Activated naive CD4-positive, alpha-beta T cell treated with Interleukin-2 at 50 U/mL for 16 hours (primary cell): ENCODE data around the gene RAB27B.
"Not testable (repeated sequence)": the region's sequence is repeated elsewhere in the genome, so short reads cannot be mapped to it uniquely, and the experiment has no call there.

Experiments used
- DNase-seq: peaks from one replicate; pipeline ENCODE4 v3.0.0-alpha.2; 2020

Gene RAB27B

DNA sequence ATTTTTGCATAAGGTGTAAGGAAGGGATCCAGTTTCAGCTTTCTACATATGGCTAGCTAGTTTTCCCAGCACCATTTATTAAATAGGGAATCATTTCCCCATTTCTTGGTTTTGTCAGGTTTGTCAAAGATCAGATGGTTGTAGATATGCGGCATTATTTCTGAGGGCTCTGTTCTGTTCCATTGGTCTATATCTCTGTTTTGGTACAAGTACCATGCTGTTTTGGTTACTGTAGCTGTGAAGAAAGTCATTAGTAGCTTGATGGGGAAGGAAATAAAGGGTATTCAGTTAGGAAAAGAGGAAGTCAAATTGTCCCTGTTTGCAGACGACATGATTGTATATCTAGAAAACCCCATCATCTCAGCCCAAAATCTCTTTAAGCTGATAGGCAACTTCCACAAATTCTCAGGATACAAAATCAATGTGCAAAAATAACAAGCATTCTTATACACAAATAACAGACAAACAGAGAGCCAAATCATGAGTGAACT lies 7.4 kb upstream of the RAB27B start:
- not testable (repeated sequence) for DNase-seq

DNA sequence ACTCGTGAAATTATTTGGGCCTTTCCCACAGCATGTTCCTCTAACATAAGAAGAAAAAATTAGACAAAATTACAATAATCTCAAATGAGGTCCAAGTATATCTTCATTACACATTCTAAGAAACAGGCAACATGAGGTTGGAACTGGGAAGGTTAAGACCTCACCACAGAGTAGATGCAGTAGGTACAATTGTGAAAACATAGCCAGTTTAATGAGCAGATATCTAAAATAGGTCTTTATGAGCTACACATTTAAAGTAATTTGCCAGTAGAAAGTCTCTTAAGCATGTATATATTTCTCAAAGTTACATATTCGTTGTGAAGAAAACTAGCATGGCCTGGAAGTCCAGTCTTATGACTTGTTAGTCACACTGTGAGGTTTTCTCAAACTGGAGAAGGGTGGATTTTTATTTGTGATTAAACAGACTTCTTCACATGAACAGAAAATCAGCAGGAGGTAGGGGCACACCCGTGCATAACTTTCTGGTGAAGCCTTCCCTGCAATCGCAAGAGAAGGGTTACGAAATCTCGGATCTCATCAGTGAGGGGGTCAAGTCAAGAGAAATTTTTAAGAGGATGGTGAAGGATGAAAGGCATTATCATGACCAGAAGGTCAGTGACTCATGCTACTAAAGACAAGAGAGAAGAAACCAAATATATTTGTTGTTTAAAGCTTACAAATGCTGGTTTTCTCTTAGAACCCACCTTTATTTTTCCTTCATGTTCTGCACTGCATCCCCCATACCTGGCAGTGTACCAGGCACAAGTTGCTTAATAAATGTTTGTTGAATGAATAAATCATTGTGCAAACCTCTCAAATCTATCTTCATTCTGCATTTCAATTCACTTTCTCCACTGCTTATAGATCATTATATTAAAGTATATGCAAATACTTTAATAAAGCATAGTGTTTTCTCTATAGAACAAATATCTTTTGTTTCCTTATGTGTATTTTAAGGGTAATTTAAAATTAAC lies 5.1 kb upstream of the RAB27B start:
- DNase-seq: no peak

DNA sequence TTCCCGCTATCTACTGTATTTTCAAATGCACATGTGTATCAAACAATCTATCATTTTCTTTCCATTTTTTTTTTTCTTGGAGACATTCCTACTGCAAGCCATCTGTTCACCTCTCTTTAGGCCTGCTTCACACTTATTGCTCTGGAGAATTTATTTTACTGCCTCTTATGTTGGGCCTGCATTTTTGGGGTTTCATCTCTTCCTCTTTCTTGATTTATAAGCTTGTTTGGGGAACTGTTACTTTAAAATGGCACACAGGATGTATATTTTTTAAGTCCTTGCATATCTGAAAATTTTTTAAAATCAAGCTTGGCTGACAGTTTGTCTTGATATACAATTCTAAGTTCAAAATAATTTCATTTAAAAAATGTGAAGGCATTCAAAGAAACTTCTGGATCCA lies 3.5 kb upstream of the RAB27B start:
- DNase-seq: no peak

- no peak for DNase-seq
Observed at GRCh38 chr18:54825601-54826344, 2.5 kb upstream of the RAB27B start.

- DNase-seq: no peak
Observed at GRCh38 chr18:54828986-54829385, 709 bp downstream of the RAB27B start.

DNA sequence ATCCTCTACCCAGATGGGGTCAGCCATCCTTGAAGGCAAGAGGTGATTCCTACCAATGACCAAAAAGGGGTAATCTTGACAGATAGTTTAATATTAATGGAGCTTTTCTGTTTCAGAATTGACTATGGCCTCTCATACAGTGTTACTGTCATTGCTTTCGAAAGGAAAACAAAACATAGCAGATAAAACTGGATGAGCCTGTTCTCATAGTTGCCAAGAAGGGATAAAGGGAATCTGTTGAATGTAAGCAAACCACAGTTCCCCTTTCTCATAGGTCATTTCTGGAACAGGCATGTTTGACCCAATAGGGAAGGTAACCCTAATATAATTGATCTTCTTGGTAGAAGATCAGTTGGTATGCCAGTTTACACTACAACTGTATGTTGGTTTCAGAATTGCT lies 1.6 kb downstream of the RAB27B start:
- DNase-seq: no peak

GRCh38 chr18:54830260-54830659 lies 2.0 kb downstream of the RAB27B start:
- DNase-seq: no peak

GRCh38 chr18:54830866-54831265 lies 2.6 kb downstream of the RAB27B start:
- no peak for DNase-seq

DNA sequence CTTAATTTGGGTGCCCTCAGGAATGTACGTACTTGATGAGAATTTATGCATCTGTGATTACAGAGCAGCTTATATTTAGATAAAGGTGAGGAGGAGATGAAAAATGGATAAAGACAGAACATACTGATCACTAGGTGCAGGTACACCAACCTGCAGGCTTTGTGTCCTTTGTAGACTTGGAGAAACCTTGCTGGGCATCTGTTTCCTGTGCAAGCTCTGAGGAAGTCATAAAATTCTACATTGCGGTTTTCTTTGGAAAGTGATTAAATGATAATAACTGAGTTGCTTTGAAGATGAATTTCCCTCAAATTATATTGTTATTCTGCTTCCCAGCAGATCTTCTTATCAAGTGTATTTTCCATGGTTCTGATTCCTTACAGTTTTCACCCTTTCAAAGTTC lies 7.7 kb downstream of the RAB27B start:
- DNase-seq: no peak

GRCh38 chr18:54843314-54843713 lies 15.0 kb downstream of the RAB27B start:
- no peak for DNase-seq

DNA sequence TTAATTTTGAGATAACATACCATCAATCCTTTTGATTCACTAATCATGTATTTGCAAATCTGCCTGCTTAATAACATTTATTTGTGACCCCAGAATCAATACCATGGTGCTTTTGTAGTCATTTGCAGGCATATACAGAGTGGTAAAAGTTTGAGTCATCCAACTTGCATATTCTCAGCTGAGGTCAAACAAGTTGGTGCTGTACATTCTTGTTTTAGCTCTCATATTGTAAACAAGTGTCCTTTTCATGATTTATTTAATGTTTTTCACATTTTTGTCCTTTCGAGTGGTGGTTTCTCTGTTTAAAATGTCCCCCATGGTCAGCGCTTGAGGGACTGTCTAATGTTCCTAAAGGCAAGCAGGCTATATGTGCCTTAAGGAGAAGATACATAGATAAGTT lies 17.5 kb downstream of the RAB27B start:
- DNase-seq: no peak

DNA sequence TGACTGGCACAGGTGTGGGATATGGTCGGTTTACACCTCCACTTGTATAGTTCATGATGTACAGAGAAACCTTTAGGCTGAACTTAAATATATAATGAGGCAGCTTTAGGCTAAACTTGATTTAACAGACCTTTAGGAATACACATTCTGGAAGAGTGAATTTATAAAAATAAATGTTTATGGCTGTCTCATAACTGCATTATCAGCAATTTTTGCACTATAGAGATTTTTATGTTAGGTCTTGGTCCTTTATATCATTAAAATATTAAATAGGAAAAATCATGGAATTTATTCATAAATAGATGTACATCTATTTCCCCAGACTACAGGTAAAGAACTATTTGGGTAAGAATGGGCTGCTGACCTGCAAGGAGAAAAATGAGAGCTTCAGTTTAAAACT lies 19.8 kb downstream of the RAB27B start:
- DNase-seq: no peak

GRCh38 chr18:54849683-54850082 lies 21.4 kb downstream of the RAB27B start:
- DNase-seq: no peak

- no peak for DNase-seq
Observed at GRCh38 chr18:54850598-54850997, 22.3 kb downstream of the RAB27B start.

DNA sequence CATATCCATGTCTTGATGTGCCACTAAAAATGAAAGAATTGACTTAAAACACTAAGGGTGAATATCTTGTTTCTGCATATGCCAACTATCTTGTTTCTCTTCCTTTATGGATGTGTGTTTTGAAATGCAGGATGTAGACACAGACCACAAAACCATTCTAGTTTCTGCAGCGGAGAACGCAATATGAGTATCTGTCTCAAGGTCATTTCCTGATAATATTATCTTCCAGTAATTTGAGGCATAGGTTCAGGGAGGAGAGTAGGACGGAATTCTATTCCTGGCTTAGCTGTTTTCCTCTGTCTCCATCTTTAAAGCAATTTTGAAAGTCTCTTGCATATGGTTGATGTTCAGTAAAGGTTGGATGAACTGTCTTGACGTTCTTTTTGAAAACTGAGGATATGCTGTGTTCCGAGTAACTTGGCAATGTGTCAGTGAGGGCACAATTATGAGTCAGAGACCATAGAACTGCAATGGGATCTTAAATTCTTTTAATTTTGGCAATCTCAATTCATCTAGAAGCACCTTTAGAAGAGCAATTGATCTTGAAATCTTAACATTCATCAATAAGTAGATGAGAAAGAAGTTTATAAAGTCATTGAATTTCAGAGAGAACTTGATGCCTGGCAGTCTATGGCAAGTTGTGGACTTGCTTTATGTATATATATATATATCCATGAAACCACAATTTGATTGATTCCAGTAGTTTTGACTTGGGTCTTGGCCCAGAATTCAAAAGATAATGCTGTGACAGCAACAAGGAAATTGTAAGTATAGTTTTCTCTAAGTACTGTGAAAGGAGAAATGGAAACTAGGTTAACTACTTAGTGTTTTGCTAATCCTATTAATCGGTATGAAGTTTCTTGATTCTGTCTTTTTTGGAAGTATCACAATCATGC lies 24.8 kb downstream of the RAB27B start:
- no peak for DNase-seq

GRCh38 chr18:54855050-54855449 lies 26.8 kb downstream of the RAB27B start:
- not testable (repeated sequence) for DNase-seq

DNA sequence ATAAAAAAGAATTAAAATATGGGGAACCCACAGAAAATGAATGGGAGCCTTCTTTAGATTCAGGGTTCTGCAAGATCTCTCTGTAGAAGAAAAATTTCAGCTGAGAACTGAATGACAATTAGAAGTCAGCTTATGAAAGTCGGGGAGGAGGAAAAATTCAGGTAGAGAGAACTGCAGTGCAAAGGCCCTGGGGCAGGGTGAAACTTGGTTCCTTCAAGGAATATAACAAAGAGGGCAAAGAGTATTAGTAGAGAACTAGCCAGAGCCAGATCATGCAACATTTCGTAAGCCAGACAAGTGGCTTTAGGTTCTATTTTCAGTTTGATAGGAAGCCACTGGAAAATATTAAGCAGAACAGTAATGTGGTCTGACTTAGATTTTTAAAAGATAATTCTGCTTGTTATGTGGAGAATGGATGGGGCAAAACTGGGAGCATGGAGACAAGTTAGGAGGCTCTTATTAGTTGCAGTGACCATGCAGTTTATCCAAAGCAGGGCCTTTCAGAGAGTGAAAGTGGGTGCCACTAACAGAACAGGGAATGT lies 27.9 kb downstream of the RAB27B start:
- no peak for DNase-seq

- DNase-seq: no peak
Observed at GRCh38 chr18:54857499-54857898, 29.2 kb downstream of the RAB27B start.

DNA sequence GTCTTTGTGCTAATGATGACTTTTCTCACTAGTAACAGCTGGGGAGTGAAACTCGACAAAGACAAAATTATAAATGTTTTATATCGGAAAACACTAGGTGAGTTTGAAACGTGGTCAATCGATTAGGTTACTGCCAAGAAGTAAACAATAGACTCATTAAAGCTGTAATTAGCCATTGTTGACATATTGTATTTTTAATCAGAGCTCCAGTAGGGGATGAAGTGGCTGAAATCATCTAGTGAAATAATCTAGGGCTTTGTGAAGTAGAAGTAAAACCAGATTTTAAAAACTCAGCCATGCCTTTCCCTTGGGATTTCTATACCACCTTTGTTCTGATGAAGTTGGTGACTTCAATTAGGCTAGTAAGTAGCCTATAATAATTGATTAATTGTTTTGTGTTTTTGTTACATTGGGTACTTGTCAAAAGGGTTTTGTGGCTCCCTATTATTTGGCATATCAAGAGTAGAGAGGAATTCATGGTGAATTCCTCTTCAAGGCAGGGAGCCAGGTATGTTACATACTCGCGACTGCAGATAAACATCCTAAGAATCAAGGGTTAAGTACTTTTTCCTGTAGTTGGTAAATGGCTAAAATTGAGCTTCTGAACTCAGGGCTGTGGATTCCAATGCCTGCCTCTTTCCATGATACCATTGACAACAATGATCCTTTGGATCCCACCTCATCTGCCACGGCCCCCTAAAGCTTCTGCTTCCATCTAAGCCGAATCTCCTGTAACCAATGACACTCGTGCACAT lies 31.6 kb downstream of the RAB27B start:
- DNase-seq: no peak

GRCh38 chr18:54860941-54861340 lies 32.7 kb downstream of the RAB27B start:
- DNase-seq: no peak

- no peak for DNase-seq
Observed at GRCh38 chr18:54867131-54867530, 38.9 kb downstream of the RAB27B start.

GRCh38 chr18:54871231-54871630 lies 43.0 kb downstream of the RAB27B start:
- no peak for DNase-seq
